T-helper 2 cell (primary cell): Measurements from ENCODE around the gene TRIM10.

Experiments used
- DNase-seq, 5 experiments: peaks; one replicate each; pipeline versions ENCODE4 v3.0.0 to v3.0.0-alpha.2; 2012 to 2022
- total RNA-seq, 2 donors: gene quantifications; one replicate each; lab custom pipeline; 2026; lab: John Stamatoyannopoulos, UW

TRIM10 gene, protein sequence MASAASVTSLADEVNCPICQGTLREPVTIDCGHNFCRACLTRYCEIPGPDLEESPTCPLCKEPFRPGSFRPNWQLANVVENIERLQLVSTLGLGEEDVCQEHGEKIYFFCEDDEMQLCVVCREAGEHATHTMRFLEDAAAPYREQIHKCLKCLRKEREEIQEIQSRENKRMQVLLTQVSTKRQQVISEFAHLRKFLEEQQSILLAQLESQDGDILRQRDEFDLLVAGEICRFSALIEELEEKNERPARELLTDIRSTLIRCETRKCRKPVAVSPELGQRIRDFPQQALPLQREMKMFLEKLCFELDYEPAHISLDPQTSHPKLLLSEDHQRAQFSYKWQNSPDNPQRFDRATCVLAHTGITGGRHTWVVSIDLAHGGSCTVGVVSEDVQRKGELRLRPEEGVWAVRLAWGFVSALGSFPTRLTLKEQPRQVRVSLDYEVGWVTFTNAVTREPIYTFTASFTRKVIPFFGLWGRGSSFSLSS
- 0 reads per million in 2 donors for total RNA-seq

DNA sequence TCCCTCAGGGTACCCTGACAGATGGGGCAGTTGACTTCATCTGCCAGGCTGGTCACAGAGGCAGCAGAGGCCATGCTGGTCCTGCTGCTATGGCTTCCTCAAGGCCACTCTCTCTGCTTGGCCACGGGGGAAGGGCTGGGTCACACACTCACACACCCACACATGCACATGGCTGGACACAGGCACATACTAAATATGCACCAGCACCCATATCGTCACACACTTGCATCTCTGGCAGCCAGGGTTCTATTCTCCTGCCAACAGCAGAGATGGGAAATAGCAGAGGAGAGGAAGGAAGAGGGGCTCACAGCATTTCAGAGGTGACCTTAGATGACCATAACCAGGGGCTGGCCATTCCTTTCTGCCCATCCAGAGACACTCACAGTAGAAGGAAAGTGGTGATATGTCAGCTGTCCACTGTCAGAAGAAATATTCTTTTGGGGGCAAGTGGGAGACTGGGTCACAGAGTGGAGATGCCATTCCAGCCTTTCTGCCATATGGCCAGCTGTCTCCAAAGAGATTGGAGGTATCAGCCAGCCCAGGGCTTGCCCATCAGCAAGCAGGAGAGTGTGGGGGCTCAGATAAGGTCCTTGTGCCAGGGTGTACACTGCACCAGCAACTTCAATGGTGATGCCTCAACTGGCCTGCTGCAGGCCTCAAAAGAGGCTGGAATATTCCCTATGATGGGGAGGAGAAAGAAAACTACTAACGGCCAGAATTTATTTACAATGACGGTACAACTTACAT, at the start of gene TRIM10:
Gene TRIM10, minus strand, starts transcription at position 427 of the 747 bp plus-strand sequence. Its CDS starts 353 bp downstream, at position 74.
- DNase-seq = no peak

DNA sequence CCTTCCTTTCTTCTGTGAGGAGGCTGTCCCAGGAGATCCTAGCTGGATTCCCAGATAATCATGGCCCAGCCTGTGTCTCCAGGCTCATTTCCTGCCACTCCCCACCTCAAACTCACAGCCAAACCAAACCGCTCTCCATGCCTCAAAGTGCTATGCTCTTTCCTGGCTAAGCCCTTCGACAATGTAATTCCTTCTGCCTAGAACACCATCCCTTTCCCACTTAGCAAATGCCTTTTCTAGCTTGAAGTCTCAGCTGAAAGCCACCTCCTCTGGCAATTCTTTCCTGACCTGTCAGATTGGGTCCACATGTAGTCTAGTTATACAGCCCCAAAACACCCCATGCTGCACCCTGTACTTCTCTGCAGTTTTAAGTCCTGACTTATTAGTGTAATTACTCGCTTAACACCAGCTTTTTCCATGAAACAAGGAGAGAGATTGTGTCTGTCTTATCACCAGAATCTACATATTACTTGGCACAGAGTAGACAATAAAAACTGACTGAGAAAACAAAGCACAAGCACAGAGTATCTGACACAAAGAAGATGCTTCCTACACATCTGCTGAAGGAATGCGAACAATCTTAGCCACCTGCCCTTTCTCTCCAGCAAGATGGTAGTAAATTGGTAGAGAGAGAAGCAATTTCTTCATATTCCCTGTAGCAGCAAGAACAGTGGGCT, 46.7 kb upstream of the TRIM10 start:
- DNase-seq = no peak

DNA sequence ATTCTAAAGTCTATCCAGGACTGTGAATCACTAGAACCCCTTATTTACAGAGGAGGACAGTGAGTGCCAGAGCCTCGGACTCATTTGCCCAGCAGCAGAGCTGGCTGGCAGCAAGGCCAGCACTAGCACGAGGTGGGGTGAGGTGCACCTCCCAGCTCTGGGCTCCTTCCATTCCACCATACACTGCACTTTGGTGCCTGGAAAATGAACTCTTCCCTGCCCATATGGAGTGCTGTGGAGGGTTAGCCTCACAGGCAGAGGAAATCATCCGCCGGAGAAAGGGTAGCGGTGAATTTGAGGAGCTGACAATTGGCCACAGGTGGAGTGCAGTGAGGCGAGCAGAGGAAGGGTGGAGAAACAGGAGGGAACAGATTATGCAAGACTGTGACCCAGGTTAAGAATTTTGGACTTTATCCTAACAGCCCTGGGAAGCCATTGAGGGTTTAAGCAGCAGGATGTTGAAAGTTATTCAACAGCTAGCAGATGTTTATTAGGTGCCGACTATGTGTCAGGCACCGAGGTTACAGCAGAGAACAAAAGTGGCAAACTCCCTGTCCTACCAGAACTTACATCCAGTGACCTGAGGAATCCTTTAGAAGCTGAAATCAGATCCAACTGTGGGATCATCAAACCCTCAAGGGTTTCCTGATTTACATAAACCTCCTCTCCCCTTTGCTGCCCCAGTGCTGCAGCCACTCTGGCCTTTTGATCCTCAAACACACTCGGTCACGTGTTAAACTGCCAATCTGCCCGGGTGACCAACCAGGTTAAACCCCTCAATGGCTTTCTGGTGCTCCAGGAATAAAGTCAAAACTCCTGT, 46.0 kb upstream of the TRIM10 start:
- no peak for DNase-seq

DNA sequence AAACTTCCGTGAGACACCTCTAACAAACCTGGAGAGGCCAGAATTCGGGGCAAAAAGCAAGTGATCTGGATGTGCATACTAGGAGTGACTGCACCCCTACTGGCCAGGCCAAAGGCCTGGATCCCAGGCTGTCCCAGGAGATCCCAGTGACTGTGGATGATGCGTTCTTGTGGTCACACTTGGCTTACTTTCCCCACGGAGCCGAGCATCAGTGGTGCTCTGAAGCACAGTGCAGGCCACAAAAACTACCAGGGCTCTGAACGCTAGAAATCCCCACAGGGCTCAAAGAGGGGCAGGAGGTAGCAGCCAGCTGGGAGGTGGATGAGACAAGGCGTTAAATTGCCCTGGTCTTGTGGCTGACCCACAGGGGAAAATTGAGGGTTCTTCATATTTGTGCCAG, 45.1 kb upstream of the TRIM10 start:
- no peak for DNase-seq

DNA sequence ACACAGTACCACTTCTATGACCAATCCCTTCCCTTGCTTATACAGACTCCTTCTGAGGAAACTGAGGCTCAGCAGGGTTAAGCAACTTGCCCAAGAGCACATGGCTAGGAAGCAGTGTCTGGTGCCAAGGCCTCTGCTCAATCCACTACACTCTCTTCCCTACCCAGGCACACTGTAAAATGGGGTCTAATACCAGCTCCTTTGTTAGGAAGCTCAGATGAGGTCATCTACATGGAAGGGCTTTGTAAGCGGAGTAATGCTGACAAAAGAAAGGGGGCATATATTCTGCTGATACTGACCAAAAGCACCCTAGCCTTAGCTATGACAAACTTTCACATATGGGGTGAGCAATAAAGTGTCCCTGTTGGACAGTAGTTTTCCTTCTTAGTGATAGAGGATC, 43.1 kb upstream of the TRIM10 start:
- no peak for DNase-seq

DNA sequence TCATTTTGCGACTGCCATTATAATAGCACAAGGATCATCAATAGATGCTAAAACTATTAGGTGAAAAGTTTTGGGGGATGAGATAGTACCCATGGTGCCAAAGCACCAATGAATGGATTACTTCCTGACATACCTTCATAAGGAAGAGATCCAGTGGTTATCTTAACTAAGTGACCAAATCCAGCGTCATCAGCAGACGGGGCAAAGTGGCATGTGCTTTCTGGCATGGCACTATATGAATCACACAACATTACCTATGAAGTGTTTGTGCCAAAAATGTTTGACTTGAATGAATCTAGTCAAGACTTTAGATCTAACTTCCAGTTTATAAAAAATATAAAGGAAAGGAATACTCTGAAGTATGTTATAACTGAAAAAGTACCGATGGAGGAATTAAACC, 41.4 kb upstream of the TRIM10 start:
- DNase-seq = no peak

DNA sequence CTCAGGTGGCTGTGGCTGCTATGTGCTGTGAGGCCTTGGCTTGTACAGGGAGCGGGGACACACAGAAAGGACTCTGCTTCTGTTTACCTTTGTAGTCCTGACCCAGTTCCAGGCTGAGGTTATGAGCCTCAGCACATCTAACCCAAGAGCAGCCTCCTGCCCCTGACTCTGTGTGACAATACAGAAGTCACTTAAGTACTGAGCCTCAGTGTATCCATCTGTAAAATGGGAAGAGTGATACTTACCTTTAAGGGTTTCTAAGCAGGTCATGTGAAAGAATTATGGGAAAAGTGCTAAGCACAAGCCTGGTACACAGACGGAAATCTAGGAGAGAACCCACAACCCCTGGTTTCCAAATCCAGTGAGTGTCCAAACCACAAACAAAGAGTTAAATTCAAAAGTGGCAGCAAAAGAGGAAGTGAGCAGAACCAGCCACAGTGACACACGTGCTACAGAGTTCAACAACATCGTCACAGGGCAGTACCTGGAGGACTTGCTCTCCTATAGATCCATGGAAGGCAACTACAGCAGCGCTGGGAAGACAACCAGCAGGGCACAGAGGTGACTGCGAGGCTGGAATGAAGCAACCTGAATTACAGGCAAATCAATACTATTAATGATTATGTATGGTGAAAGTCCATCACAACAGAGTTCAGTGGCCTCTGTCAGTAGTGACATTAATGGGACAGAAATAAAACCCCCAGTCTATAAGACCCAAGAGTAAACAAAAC, 39.7 kb upstream of the TRIM10 start:
- no peak for DNase-seq

DNA sequence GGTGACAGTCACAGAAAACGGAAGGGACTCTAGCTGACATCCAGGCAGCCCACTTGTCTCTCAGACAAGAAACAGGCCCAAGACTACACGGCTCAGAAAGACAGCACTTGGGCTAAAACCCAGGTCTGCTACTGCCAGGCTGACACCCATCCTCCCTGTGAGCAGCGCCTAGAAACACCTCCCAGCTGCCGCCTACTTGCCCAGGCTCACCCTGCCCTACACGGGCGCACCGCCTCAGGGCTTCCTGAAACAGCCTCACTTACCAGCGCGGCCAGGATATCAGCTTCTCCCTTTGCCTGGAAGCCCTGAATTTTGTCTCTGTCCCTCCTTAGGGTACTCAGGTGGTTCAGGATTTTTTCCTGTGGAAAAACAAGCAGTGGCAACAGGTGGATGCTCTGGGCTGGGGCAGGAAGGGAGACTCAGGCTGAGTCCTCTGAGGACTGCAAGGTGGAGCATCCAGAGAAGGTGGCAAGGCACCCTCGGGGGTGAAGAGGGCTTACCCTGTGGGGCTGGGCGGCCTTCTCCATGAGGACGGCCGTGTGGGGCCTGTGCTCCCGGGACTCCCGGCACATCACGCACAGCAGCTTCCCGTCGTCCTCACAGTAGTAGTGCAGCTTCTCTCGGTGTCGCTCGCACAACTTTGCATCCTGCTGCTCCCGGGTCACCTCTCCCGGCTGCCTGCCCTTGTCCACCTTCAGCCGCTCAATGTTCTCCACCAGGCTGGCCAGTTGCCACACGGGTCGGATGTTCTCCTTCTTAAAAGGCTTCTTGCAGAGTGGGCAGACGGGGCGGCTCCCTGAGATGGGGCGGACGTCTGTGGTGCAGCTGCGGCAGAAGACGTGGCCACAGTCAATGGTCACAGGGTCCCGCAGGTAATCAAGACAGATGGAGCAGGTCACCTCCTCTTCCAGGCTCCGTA, 37.4 kb upstream of the TRIM10 start:
- no peak for DNase-seq

DNA sequence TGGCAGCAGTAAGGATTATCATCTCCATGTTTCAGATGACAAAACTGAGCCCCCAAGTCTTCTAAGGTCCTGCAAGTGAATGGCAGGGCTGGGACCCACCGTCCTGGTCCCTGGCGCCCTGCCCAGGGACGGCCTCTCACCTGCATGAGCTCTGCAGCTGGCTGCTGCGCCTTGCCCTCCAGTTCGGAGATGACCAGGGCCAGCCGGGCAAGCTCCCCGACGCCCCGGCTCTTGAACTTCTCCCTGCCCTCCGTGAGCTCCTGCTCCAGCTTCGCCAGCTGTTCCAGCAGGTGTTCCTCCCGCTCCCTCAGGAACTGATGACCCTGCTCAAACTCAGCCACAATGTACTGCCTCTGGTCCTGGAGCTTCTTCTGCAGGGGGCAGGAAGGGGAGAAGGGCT, 35.4 kb upstream of the TRIM10 start:
- no peak for DNase-seq

DNA sequence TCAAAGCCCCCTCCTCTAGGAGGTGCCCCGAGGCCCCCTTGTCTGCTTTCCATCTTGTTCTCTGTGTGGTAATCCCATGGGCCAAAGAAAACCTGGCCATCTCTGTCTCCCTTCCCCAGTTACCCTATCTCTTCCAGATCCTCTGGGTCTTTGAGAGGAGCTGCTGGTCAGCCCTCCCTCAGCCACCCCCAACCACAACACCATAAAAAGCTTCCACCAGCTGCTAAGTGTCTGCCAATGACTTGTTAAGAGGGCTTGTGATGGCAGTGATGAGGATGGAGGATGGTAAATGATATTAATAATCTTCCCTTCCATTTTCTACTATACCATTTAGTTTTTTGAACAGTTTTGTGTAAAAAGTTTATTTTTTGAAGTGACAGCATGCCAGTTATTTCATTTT, 34.9 kb upstream of the TRIM10 start:
- DNase-seq = no peak

DNA sequence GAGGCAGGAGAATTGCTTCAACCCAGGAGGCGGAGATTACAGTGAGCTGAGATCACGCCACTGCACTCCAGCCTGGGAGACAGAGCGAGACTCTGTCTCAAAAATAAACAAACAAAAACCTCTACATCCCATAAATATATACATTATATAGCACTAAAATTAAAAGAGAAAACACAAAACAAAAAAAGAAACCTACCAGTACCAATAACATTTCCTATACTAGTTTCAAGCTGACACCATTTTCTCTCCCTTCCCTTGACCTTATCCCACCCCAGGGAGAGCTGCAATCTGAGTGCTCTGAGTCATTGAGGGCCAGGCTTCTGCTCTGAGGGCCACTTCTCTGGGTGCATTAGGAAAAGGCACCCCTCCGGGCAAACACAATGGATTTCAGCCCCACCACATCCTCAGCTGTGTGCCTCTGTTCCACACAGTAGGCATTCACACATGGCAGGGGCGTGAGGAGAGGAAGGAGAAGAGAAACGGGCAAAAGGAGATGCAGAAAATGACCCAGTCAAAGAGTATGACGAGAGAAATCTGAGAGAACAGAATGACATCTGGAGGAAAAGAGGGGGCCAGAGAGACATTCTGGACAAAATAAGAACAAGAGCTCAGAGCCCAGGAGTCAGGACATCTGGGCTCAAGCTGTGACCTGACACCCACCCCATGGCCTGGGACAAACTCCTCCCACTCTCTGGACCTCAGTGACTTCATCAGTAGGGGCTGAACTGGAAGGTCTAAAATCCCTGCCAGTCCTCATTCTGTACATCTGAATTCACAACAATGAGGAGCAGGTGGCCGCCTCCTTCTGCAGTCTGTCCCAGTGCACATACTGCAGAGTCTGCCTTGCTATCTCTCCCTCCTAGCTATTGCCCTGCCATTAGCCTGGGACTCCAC, 34.0 kb upstream of the TRIM10 start:
- no peak for DNase-seq

DNA sequence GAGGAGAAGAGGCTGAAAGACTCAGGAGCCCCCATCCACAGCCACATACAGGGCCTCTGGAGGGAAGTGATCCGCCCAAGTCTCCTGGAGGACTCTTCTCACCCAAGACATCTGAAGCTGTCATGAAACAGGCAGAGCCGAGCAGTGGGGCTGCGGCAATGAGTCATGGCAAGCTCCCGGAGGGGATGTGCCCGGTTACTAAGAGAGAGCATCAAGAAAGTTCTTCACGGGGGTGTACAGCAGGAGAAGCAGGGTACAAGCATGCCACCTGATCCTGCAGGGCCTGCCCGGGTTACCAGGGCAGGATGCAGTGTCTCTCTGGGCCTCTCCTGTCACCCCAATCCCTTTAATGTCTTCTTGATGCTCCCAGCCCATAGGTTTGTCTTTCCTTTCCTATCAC, 31.1 kb upstream of the TRIM10 start:
- no peak for DNase-seq

DNA sequence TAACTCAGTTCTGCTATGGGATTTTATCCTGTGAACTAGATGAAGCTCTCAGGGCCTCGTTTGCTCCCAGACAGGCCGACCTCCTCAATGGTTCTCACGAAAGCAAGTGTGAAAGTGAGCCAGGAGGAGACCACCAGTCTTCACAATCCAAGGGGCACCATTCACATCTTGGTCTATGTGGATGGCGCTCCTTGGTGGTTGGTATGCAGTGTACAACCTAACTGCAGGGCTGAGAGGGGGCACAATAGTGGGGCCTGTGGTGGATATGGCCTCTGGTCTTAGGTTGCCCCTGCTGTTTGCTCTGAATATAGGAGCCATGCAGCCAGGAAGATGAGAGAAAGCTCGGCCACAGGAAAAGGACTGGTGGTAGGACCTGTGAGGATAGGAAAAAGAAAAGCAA, 27.5 kb upstream of the TRIM10 start:
- no peak for DNase-seq

DNA sequence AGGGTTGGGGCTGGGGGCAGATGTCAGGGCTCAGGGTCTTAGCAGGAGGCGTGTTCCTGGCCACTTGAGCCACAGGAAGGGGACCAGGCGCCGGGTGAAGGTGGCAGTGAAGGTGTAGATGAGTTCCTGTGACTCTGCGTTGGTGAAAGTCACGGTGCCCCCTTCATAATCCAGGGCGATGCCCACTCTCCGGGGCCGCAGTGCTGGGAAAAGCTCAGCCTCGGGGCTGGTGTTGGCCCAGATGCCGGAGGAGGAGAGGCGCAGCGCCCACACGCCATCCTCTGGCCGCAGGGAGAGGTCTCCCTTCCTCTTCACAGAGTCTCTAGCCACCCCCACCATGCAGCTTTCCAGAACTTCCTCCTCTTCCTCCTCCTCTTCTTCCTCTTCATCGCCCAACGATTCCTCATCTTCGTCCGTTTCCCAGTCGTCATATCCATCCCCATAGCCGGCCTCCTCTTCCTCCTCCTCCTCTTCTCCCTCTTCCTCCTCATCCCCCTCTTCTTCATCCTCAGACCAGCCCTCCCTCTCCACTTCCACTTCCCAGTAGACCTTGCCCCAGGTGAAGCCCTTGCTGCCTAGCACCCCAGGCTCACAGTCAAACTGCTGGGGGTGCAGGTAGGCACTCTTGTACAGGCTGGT, 25.0 kb upstream of the TRIM10 start:
- no peak for DNase-seq

DNA sequence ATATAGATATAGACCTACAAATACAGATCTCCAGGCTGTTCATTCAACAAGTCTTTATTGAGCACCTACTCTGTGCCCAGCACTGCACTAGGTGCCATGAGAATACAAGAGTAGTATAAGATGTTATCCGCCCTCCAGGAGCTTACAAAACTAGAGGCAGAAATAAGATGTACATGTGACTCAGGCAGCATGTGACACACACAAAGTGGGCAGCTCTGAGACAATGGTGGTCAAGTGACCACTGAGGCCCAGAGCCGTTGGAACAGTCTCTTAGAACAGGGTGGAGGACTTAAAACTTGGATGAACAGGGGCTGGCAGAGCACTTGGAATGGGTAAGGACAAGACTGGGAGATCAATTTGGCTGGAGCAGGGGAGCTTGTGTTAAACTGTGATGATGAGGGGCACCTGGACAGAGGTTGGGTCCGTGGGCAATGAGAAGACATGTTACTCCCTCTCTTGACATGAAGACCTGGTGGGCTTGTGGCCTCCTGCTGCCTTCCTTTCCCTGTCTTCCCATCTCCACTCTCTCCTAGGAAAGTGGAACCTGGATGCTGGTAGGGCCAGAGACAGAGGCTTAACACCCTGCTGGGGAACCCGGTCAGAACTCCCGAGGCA, 23.5 kb upstream of the TRIM10 start:
- no peak for DNase-seq

DNA sequence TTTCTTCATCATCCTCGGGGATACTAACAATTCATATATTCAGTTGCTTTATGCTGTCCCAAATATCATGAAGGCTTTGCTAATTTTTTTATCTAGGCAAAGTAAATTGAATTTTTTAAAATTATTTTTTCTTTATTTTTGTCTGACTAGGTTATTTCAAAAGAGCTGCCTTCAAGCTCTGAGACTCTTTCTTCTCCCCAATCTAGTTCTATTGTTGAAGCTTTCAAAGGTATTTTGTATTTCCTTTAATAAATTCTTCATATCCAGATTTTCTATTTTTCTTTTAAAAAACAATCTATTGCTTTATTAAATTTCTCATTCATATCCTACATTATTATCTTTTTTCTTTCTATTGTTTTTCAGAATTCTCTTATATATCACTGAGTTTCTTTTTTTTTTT, 19.1 kb upstream of the TRIM10 start:
- no peak for DNase-seq

DNA sequence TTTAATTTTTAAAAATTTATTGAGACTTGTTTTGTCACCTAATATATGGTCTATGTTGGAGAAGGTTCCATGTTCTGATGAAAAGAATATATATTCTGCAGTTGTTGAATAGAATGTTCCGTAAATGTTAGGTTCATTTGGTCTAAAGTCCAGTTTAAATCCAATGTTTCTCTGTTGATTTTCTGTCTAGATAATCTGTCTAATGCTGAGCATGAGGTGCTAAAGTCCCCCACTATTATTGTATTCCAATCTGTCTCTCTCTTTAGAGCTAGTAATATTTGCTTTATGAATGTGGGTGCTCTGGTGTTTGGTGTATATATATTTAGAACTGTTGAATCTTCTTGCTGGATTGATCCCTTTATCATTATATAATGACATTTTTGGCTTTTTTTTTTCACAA, 17.8 kb upstream of the TRIM10 start:
- DNase-seq = no peak

DNA sequence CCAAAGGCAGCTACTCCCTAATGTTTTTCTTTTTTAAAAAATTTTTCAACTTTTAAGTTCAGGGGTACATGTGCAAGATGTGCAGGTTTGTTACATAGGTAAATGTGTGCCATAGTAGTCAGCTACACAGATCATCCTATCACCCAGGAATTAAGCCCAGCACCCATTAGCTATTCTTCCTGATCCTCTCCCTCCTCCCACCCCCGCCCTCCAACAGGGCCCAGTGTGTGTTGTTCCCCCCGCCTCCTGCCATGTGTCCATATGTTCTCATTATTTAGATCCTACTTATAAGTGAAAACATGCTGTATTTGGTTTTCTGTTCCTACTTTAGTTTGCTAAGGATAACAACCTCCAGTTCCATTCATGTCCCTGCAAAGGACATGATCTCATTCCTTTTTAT, 14.8 kb upstream of the TRIM10 start:
- DNase-seq = no peak

DNA sequence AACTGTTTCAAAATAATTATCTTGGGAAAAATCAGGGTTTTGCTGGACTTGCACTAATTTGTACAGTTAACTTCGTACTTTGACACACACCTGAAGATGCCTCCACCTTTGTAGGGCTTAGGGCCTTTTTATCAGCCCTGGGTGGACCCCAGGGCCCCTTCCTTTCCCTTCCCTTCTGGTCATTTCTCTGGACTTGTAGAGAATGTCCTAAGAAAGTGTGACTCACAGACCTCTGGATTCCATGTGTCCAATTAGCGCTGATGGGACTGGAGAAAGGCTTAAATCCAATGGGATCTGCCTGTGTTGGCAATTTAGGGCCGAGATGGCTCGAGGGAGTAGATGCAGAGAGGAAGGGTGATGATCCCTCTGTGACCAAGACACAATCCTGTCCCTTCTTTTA, 11.7 kb upstream of the TRIM10 start:
- no peak for DNase-seq
